Measurements from ENCODE around the gene MALRD1.

DNA sequence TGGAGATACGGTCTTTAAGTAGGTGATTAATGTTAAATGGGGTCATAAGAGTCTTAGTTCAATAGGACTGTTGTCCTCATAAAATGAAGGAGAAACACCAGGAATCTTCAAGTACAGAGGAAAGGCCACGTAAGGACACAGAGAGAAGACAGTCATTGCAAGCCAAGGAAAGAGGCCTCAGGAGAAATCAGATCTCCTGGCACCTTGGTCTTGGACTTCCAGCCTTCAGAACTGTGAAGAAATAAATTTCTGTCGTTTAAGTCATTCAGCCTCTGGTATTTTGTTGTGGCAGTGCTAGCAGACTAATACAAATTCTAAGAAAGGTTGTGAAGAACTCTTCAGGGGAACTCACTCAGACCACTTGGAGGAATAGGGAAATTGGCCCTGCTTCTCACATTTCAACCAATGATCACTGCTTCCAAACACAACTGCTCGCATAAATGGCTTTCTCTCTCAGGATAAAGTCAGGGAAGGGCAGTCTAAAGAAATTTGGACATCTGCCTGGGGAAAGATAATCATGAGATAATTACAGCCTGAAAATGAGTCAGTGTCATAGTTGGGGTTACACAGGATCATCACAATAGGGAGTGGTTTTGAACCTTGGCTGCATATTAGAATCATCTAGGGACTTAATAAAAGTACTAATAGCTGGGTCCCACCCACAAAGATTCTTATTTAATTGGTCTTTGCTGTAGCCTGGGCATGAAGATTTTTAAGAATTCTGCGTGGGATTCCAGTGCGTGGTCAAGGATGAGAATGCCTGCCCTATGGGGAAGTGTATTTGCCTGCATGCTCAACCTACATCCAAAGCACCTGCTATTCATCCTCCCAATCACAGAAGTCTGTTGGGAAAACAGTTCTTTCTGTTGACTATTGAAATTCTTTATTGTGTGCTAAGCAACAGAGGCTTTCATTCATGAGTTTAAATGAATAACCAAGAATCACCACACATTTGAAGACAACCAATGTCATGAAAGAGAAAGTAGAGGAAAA, 457.0 kb downstream of the MALRD1 start:
- TF ChIP-seq POLR2A (IDR thresholded peaks at IDR 0.05), result no peak
- TF ChIP-seq, protein P1, sequence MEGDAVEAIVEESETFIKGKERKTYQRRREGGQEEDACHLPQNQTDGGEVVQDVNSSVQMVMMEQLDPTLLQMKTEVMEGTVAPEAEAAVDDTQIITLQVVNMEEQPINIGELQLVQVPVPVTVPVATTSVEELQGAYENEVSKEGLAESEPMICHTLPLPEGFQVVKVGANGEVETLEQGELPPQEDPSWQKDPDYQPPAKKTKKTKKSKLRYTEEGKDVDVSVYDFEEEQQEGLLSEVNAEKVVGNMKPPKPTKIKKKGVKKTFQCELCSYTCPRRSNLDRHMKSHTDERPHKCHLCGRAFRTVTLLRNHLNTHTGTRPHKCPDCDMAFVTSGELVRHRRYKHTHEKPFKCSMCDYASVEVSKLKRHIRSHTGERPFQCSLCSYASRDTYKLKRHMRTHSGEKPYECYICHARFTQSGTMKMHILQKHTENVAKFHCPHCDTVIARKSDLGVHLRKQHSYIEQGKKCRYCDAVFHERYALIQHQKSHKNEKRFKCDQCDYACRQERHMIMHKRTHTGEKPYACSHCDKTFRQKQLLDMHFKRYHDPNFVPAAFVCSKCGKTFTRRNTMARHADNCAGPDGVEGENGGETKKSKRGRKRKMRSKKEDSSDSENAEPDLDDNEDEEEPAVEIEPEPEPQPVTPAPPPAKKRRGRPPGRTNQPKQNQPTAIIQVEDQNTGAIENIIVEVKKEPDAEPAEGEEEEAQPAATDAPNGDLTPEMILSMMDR (IDR thresholded peaks at IDR 0.05 in 8 of 11, conservative IDR thresholded peaks at IDR 0.05 in 3 of 11), result no peak
